Inflammatory macrophage treated with lipopolysaccharide for 4 hours (primary cell): ENCODE measurements around the gene RAP2C.

Source experiments
- DNase-seq: peaks from one replicate; pipeline ENCODE4 v3.0.0-alpha.2; 2020

The RAP2C gene

DNA sequence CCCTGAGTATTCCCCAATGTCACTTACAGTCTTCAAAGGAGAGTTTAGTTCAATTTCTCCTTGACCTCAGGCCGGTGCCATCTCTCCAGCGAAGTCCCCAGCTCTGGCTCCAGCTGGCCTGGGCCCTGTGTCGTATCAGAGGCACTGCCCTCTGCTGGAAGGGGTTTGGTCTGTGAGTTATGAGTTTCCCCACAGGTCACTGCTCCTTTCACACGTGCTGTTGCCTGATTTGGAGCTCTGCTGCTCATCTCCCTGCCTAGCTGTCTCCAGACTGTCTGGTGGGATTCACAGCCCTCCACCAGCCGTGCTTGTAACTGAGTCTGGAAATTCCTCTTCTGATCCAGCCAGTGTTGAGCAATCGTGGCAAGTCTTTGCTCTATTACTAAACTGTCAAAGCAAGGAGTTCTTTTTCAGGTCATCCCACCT lies at the start of gene RAP2C:
TSS of gene RAP2C (minus strand) at position 105 of the 426 bp plus-strand sequence. CDS start 2,179 bp downstream, outside the sequence.
- DNase-seq = peak; percentile 85

DNA sequence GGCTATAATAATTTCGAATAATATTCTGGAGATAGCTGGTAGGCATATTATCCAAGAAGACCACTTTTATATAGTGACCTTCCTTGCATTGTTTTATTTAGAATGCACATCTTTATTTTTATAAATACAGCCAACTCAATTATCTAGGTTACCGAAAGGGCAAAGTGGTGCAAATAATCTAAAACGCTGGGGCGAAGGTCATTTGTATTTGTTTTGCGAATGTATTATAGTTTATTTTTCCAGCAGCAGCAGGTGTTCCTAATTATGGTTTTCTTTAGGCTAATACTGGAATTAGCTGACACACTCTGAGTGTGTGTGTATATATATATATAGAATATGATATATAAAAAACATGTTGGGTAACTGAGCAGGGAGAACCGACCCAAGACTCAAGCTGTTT lies 48.1 kb upstream of the RAP2C start:
- DNase-seq = no peak

DNA sequence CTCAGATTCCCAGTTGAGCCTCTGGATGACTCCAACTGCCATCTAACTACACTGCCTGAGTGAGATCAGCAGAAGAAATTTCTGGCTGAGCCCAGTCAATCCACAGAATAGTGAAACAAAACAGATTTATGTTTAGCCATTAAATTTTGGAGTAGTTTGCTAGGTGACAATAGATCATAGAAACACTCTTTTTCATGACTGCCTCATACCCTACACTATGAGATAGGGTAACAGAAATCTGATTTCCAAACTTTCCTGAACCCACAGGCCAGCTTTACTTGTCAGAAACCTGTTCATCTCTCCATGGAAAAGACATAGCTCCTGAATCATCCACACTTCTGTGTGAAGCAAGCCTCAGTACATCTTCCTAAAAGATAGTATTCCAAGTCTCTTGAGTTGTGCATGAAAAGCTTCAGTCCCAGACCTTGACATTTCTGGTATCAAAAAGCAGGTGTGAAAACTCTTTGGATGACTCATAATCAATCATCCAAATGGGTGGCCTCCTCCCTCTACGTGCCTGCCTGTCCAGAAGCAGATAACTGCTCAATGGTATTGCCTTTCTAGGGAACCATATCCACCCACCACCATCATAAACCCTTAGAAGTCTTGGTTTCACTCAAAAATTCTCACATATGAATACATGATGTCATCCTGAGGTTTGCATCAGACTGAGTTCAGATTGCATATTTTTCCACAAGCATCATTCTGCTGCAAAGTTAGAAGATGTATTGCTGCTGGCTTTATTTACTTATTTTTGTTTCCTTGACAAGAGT lies 47.5 kb upstream of the RAP2C start:
- DNase-seq = peak; percentile 17

DNA sequence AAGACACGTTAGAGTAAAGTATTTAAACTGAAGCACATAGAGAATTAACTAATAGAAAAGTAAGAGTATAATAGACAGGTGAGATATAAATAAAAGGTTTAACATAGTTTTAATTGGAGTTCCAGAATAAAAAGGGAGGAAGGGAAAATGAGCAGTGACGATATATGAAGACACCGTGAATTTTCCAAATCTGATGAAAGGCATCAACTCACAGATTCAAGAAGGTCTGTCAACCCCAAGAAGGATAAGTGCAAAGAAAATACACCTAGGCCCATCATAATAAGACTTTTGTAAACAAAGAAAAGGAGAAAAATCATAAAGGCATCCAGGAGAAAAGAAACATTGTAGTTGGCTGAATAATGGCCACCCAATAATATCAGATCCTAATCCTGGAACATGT lies 43.9 kb upstream of the RAP2C start:
- no peak for DNase-seq

DNA sequence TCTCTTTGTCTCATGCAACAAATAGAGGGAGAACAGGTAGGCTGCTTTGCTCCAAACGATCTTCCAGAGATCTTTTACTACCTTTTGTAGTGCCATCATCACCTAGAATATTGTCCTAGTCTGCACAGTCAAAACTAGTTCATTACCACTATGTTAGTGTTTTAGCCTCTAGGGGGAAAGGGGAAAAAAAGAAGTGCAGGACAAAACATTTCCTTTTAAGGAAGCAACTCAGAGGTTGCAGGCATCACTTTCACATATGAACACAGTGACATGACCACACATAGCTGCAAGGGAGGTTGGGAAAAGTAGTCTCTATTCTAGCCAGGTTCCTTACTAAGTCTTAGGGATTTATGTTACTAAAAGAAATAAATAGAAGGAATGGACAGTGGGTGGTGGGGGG lies 39.3 kb upstream of the RAP2C start:
- peak; percentile 5 for DNase-seq

DNA sequence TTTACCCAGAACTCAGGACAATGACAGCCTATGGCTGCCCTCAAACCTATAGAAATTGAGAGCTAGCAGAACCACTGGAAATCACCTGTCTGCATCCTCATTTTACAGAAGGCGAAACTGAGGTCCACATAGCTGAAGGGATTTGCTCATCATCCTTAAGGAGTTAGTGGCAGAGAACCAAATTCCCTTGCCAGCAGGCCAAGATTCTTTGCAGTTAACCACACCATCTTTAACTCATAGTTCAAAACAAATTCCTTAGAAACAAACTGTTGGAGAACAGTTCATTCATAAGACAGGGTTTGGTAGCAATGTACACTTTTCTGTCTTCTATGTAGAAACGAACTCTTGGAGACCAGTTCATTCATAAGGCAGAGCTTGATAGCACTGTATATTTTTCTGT lies 37.9 kb upstream of the RAP2C start:
- DNase-seq = no peak

DNA sequence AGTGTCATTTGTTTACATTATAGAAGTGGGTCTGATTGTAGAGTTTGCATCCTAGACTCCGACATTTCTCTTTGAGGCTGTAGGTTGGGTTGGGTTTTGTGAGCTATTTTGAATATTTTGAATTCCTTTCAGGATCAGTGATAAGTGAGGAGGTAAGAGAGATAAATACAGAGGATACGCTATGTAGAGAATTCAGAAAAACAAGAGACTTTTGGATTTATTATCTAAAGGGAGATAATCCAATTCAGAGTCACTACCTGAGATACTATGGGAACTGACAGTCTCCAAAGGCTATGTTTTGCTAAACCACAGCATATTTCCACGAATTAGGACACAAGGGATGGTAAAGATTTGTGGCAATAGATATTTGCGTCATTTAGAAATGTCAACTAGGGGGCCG lies 16.9 kb upstream of the RAP2C start:
- DNase-seq = no peak

DNA sequence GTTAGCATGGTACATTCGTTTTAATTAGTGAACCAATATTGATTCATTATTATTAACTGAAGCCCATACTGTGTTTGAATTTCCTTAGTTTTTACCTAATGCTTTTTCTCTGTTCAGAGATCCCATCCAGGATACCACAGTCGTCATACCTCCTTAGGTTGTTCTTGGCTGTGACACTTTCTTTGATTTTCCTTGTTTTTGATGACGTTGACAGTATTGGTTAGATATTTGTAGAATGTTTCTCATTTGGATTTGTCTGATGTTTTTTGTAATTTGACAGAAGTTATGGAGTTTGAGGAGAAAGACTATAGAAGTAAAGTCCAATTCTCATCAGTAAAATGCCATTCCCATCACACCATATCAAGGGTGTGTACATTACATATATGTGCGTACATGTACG lies 16.2 kb upstream of the RAP2C start:
- no peak for DNase-seq

DNA sequence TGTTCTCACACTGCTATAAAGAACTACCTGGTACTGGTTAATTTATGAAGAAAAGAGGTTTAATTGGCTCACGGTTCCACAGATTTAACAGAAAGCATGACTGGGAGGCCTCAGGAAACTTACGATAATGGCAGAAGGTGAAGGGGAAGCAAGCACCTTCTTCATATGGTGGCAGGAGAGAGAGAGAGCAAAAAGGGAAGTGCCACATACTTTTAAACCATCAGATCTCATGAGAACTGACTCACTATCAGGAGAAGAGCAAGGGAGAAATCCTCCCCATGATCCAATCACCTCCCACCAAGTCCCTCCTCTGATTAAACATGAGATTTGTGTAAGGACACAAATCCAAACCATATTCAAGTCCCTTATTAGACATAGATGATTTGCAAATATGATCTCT lies 12.3 kb upstream of the RAP2C start:
- DNase-seq = peak; percentile 17

DNA sequence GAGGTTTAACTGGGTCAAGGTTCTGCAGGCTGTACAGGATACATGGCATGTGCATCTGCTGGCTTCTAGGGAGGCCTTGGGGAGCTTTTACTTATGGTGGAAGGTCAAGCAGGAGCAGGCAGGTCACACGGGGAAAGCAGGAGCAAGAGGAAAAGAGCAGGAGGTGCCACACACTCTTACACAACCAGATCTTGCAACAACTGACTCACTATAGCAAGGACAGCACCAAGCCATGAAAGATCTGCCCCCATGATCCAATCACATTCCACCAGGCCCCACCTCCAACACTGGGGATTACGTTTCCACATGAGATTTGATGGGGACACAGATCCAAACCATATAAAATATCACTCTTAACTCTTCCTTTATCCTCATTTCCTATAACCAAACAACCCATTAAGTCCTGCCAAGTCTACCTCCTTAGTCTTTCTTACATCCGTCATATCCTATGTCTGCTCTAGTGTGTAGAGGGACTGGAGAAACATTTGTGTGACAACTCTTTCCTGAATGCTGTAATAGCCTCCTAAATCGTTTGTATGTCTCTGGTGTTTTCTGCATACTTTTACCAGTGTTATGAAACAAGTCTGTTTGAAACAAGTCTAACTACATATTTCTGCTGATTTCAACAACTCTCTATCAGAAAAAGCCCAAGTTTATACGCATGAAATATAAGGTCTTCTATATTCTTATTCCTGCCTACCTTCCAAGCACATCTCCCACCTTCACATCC lies 8.3 kb upstream of the RAP2C start:
- peak; percentile 29 for DNase-seq

DNA sequence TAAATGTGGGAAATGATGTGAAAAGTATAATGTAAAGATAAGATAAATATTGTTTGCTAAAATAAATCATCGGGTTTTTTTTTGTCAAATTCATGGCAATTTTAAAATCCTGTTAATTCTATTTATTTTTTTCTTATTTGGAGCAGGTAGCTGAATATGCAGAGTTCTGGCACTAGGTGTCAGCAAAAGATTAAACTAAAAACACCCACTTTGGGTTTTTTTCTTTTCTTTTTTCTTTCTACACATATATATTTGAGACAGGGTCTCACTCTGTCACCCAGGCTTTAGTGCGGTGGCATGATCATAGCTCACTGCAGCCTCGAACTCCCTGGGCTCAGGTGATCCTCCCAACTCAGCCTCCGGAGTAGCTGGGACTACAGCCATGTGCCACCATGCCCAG lies 6.9 kb upstream of the RAP2C start:
- no peak for DNase-seq

DNA sequence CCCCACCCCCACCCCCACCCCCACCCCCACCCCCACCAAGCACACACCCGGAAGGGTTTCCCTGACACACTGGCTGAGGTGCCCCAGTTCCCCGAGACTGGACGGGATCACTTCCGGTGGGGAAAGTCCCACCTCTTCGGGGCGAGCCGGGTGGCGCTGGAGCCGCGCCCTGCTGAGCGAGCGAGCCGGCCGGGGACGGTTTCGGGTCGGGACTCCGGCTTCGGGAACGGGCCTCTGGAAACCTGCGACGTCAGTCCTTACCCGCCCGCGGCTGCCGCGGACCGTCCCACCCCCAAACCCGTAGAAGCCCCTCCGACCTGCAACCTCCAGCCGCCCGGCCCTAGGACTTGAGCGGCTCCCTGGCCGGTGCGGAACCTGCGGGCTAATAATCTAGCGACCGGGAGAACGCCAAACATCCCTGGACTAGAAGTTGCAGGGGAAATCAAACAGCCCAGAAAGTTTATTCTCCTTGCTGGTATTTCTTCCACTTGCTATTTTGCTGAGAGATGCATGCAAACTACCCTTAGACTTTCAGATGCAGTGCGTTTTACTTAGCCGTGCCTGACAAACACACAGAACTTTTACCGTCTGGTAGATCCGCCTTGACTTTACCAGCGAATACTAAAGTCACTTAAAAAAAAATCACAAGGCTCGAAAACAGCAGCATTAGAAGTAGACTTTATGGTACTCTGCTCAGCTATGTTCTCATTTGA lies 991 bp downstream of the RAP2C start:
- DNase-seq = peak; percentile 85

DNA sequence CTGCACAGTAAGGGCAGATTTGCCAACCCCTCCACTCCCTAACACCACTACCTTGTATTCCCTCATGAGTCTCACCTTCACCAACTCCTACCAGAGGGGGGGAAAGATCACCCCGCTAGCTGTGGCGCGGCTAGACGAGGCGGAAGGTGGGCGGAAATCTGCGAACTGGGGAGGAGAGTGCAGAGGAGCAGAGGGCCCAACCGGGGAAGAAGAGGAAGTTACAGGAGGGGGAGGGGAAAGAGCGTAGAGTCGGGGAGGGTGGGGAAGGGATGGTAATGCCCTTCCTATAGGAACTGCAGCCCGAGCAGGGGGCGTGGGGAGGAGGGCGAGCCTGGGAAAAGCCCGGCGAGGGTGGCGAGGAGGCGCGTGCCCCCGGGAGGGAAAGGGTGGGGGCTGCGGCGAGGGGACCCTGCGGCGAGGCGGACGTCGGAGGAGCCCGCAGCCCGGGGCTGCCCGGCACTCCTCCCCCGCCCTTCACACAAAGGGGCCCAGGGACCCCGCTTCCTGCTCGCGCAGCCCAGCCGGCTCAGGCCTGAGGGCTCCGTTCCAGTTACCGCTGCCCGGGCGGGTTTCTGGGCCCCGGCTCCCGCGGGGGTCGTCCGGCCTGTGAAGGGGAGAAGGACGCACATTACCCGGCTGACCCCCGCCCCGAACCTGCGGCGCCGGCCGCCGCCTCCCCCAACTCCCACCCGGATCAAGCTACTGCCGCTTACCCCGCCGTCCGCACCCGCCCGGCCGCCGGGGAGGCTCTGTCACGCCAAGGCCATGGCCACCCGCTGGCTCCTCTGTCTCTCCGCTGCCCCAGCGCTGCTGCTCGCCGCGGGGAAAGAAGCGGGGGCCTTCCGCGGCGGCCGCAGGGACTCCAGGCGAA lies 1.8 kb downstream of the RAP2C start:
- DNase-seq = peak; percentile 86

DNA sequence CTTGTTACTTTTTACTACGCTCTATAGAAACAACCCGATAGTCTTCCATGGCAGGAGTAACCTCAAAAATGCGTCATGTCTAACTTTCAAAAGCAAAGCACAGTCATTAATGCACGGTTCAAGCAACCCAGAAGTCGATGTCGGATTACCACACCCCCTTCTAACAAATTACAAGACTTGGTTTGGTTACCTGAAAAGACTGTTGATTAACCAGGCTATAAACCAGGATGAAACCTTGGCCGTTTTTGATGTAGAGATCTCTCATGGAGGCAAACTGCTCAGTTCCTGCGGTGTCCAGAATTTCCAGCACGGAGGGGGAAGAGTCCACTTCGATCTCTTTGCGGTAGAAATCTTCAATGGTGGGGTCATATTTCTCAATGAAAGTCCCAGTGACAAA lies 2.4 kb downstream of the RAP2C start:
- DNase-seq = peak; percentile 56

DNA sequence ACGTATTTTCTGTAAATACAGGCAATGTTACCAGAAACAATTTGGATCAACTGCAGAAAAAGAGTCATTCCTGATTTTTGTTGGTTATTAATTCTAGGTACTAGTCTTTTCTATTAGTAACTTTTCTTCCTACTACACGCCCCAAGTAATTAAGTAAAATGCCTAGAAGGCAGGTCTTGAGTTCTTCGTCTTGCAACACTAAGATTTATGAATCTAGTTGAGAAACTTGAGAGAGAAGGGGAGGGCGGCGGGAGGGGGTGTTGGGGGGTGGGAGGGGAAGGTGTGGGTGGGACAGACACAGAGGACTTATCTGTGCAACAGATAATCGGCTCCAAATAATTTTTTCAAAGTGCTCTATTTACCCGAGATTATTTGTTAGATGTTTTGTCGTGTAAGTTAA lies 3.0 kb downstream of the RAP2C start:
- DNase-seq = peak; percentile 45

DNA sequence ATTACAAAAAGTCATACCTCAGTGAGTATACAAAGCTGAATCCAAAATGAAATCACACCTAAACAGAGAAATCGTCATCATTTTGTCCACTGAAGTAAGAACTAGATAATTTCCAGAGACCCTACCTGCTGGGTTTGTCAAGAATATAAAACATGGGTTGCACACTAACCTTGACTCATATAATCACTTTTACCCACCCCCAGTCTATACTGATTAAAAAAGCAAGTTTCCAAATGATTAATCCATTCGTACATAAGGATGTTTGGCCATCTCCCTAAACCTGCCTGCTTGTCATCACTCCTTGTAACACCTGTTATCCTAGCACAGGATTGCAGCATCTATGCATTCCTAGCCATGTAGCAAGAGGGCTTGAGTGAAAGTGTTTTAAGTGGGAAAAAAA lies 4.7 kb downstream of the RAP2C start:
- DNase-seq = no peak

DNA sequence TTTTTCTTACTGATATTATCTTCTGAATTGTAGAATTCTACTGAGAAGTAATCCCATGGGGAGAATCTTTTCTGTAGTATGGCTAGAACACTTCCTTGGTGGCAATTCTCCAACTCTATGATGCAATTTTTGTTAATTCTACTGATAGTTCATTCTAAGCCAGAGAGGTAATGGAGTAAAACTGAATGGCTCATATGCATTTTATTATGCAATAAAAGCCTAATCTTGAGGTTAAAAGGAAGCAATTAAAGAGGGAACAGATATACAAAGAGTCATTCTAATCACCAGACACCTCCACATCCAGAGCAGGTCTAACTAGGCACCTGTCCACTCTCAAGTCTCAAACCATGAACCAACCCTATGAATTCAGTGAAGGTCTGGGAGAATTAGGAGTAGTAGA lies 9.7 kb downstream of the RAP2C start:
- DNase-seq = peak; percentile 16

DNA sequence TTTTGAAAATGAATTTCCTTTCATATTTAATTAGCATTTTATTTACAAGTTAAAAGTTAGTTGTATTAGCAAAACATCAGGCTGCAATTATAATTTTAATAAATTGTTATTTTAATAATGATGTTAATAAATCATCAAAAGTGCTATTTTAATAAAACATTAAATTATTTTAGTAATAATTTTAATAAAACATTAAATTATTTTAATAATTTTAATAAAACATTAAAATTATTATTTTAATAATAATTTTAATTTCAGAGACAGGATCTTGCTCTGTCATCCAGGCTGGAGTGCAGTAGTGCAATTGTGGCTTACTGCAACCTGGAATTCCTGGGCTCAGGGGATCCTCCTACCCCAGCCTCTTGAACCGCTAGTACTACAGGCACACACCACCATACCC lies 10.8 kb downstream of the RAP2C start:
- no peak for DNase-seq

DNA sequence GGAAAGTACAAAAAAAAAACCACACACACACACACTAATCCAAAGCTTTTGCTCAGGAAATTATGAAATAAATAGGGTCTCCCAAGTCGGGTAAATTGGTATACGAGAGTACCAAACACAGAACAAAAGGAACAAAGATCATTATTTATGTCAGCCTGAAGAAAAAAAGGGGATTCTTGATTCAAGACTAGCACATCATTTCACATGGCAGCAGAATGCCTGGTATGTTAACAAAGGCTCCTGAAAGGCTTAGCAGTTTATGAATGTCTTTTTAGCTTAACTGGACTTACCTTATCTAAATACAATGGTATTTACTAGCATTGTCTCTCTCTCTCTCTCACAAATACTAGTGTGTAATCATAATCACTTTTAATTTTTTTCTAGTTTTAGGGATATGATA lies 11.3 kb downstream of the RAP2C start:
- DNase-seq = no peak

DNA sequence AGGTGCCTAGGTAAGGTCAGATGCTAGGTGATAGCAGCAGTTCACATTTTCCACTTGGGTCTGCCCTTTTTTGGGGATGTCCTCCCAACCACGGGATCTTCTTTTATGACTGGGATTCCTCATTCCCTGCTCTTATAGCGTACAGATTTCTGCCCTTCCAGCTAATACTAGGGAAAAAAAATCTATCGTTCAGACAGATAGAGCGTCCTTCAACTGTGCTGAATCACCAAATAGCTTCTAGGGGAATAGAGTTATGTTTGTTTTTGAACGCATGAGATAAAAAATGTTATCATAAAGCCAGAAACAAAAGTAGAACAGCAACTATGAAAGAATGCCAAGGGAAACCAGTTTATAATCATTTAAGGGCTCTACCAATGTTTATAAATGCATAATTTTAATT lies 13.0 kb downstream of the RAP2C start:
- DNase-seq = no peak

DNA sequence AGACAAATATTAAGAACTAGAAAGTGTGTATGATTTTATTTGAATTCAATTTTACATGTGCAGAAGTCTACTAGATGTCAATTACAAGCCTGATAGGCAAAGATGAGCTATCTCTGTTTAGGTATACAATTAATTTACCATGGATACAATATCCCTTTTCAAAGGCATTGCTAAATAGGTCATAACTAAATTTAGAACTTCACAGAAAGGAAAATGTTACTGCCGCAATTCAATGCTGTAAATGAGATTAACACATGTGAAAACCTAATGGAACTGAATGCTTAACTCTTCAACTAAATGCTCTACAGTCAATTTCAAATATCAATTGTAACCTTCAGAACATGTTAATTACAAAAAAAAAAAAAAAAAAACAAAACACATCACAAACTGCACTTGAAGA lies 14.6 kb downstream of the RAP2C start:
- no peak for DNase-seq

DNA sequence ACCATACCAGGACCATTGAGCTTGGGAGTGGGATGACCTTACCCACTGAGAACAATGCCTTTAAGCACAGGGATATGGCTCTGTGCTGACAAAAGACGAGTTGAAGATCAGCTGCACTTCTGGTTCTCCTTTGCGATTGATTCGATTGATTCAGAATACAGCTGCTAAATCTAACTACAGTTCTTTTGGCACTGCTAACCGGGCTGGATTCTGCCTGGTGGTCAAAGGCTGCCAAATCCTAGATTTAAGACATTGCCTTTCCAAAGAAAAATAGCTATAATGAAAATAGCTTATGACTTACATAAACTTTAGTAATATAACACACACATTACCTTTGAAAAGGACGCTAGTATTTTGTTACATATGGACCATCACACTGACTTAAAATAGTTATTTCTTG lies 18.3 kb downstream of the RAP2C start:
- DNase-seq = no peak

DNA sequence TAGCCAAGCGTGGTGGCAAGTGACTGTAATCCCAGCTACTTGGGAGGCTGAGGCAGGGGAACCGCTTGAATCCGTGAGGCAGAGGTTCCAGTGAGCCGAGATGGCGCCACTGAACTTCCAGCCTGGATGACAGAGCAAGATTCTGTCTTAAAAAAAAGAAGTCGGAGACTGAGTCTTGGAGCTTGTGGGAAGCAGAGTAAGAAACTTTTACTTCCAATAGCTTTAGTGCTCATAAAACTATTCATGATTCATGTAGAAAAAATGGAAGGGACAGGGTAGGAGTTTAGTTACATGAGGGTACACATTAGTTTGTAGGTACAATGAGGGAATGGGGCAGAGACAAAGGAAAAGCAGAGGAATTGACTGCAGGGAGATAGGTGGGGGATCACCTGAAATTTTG lies 19.3 kb downstream of the RAP2C start:
- no peak for DNase-seq
